Skin epidermis (tissue), 12 donors: ENCODE data around the gene NFIB.

ENCODE experiments used
- H3K27ac ChIP-seq, 21 experiments: fragments of 200-600 bp; sonication (generic) in 11 of 21; one replicate each; pipeline ENCODE4 v1.5.0; 2020; ENCODE audit warnings: mild to moderate bottlenecking in 3 of 21, inconsistent platforms in 2 of 21, moderate library complexity in 2 of 21
- H3K4me3 ChIP-seq, 7 experiments: fragments of 200-600 bp; sonication (generic) in 2 of 7; one replicate each; pipeline ENCODE4 v1.5.0; 2020; ENCODE audit warnings: inconsistent platforms in 2 of 7, mild to moderate bottlenecking in 2 of 7, moderate library complexity in 1 of 7

NFIB gene

GRCh38 chr9:14311956-14312685, 1.8 kb downstream of the NFIB start:
- H3K27ac ChIP-seq: peak overlapping the region in 19 of 21 experiments; percentile 73 to 99 (median 93)

GRCh38 chr9:14311171-14311949, 2.6 kb downstream of the NFIB start:
- Histone ChIP-seq H3K27ac (peak overlapping the region in 8 of 21 experiments; percentile 2 to 93 (median 81)), H3K4me3 (peak overlapping the region in 6 of 7 experiments; percentile 2 to 65 (median 56))

More at GRCh38 chr9:14311956-14312685, 1.8 kb downstream of the NFIB start:
- peak overlapping the region; percentile 50 to 67 (median 57) for H3K4me3 ChIP-seq

GRCh38 chr9:14310311-14310710, 3.6 kb downstream of the NFIB start:
- peak overlapping the region in 8 of 21 experiments; percentile 14 to 93 (median 38) for H3K27ac ChIP-seq
- H3K4me3 ChIP-seq: peak overlapping the region in 4 of 7 experiments; percentile 56 to 65 (median 60)

GRCh38 chr9:14309403-14309802, 4.5 kb downstream of the NFIB start:
- peak overlapping the region in 7 of 21 experiments; percentile 14 to 93 (median 42) for H3K27ac ChIP-seq

GRCh38 chr9:14308853-14309145, 5.1 kb downstream of the NFIB start:
- H3K27ac ChIP-seq: peak overlapping the region in 4 of 21 experiments; percentile 34 to 76 (median 38)
- H3K4me3 ChIP-seq: peak overlapping the region in 2 of 7 experiments; percentile 13 to 62

More at GRCh38 chr9:14309403-14309802, 4.5 kb downstream of the NFIB start:
- H3K4me3 ChIP-seq: peak overlapping the region in 3 of 7 experiments; percentile 2 to 62 (median 25)

- Histone ChIP-seq H3K27ac (peak overlapping the region in 6 of 21 experiments; percentile 26 to 76 (median 38)), H3K4me3 (peak overlapping the region in 2 of 7 experiments; percentile 16 to 23)
Measured at GRCh38 chr9:14307989-14308852, 5.7 kb downstream of the NFIB start.

GRCh38 chr9:14306672-14307660, 7.0 kb downstream of the NFIB start:
- peak overlapping the region in 2 of 7 experiments; percentile 16 to 23 for H3K4me3 ChIP-seq
- H3K27ac ChIP-seq: peak overlapping the region in 7 of 21 experiments; percentile 4 to 53 (median 35)

GRCh38 chr9:14306188-14306587, 7.8 kb downstream of the NFIB start:
- peak overlapping the region in 1 of 21 experiments; percentile 22 for H3K27ac ChIP-seq

GRCh38 chr9:14304259-14304658, 9.7 kb downstream of the NFIB start:
- Histone ChIP-seq H3K27ac (peak overlapping the region in 3 of 21 experiments; percentile 13 to 39 (median 24)), H3K4me3 (no peak overlapping the region)

More at GRCh38 chr9:14306188-14306587, 7.8 kb downstream of the NFIB start:
- peak overlapping the region in 1 of 7 experiments; percentile 23 for H3K4me3 ChIP-seq

GRCh38 chr9:14303521-14303920, 10.4 kb downstream of the NFIB start:
- no peak overlapping the region for H3K4me3 ChIP-seq
- H3K27ac ChIP-seq: peak overlapping the region in 3 of 21 experiments; percentile 24 to 39 (median 33)

- H3K27ac ChIP-seq: peak overlapping the region in 4 of 21 experiments; percentile 33 to 41 (median 38)
- no peak overlapping the region for H3K4me3 ChIP-seq
Measured at GRCh38 chr9:14303100-14303499, 10.8 kb downstream of the NFIB start.

GRCh38 chr9:14302405-14302804, 11.5 kb downstream of the NFIB start:
- Histone ChIP-seq H3K4me3 (no peak overlapping the region), H3K27ac (peak overlapping the region in 5 of 21 experiments; percentile 4 to 41 (median 36))

GRCh38 chr9:14301583-14302021, 12.3 kb downstream of the NFIB start:
- Histone ChIP-seq H3K4me3 (no peak overlapping the region), H3K27ac (peak overlapping the region in 1 of 21 experiments; percentile 46)

GRCh38 chr9:14301006-14301405, 12.9 kb downstream of the NFIB start:
- Histone ChIP-seq H3K4me3 (no peak overlapping the region), H3K27ac (peak overlapping the region in 1 of 21 experiments; percentile 46)

GRCh38 chr9:14300588-14300987, 13.4 kb downstream of the NFIB start:
- no peak overlapping the region for H3K4me3 ChIP-seq
- H3K27ac ChIP-seq: peak overlapping the region in 1 of 21 experiments; percentile 39

- H3K27ac ChIP-seq: peak overlapping the region in 1 of 21 experiments; percentile 39
- no peak overlapping the region for H3K4me3 ChIP-seq
Measured at GRCh38 chr9:14300040-14300439, 13.9 kb downstream of the NFIB start.

GRCh38 chr9:14298601-14299022, 15.3 kb downstream of the NFIB start:
- H3K27ac ChIP-seq: peak overlapping the region in 3 of 21 experiments; percentile 16 to 54 (median 26)
- H3K4me3 ChIP-seq: no peak overlapping the region
